HUES48 (cell line): ENCODE measurements around the gene TCHH.
"Not testable (repeated sequence)": the region's sequence is repeated elsewhere in the genome, so short reads cannot be mapped to it uniquely, and the experiment has no call there.

ENCODE experiments used
- H3K27ac ChIP-seq: one replicate; pipeline ENCODE4 v1.7.0; 2013; ENCODE audit warnings: low read depth, low read length, inconsistent platforms
- H3K27me3 ChIP-seq: 2 replicates; pipeline ENCODE4 v1.6.1; 2013; ENCODE audit warnings: mild to moderate bottlenecking, low read length; ENCODE audit not compliant: control insufficient read depth, insufficient read depth
- H3K36me3 ChIP-seq: 2 replicates; pipeline ENCODE4 v1.6.1; 2013; ENCODE audit warnings: low read length; ENCODE audit not compliant: control insufficient read depth, insufficient read depth
- H3K4me1 ChIP-seq: 2 replicates; pipeline ENCODE4 v1.6.1; 2013; ENCODE audit warnings: mild to moderate bottlenecking, low read length; ENCODE audit not compliant: control insufficient read depth, insufficient read depth
- H3K4me3 ChIP-seq: 2 replicates; pipeline ENCODE4 v1.5.1; 2013; ENCODE audit warnings: mild to moderate bottlenecking, low read depth, low read length
- H3K9ac ChIP-seq: 2 replicates; pipeline ENCODE4 v1.6.1; 2013; ENCODE audit warnings: mild to moderate bottlenecking, low read depth, low read length, moderate library complexity
- H3K9me3 ChIP-seq: 2 replicates; pipeline ENCODE4 v1.6.1; 2013; ENCODE audit warnings: low read length; ENCODE audit not compliant: control insufficient read depth, insufficient read depth

TCHH gene

GRCh38 chr1:152144674-152145183, 29.5 kb upstream of the TCHH start:
- not testable (repeated sequence) for H3K27me3 ChIP-seq, H3K36me3 ChIP-seq, H3K9ac ChIP-seq, H3K4me1 ChIP-seq, H3K4me3 ChIP-seq, H3K27ac ChIP-seq
- H3K9me3 ChIP-seq: peaks cover 33% of the 10 kb centered on the region

GRCh38 chr1:152143150-152143887, 28.1 kb upstream of the TCHH start:
- H3K4me3 ChIP-seq: no peak overlapping the region
- H3K27me3 ChIP-seq: no peaks in the 10 kb centered on the region
- no peaks in the 10 kb centered on the region for H3K4me1 ChIP-seq
- H3K9me3 ChIP-seq: peaks cover 21% of the 10 kb centered on the region
- H3K27ac ChIP-seq: no peak overlapping the region
- no peak overlapping the region for H3K9ac ChIP-seq
- no peaks in the 10 kb centered on the region for H3K36me3 ChIP-seq

GRCh38 chr1:152141971-152142584, 26.8 kb upstream of the TCHH start:
- H3K27ac ChIP-seq: no peak overlapping the region
- no peak overlapping the region for H3K9ac ChIP-seq
- H3K27me3 ChIP-seq: no peaks in the 10 kb centered on the region
- H3K4me3 ChIP-seq: no peak overlapping the region
- H3K9me3 ChIP-seq: peaks cover 11% of the 10 kb centered on the region
- H3K4me1 ChIP-seq: no peaks in the 10 kb centered on the region
- no peaks in the 10 kb centered on the region for H3K36me3 ChIP-seq

GRCh38 chr1:152137215-152137614, 22.0 kb upstream of the TCHH start:
- no peak overlapping the region for H3K9ac ChIP-seq
- no peak overlapping the region for H3K4me3 ChIP-seq
- H3K27ac ChIP-seq: no peak overlapping the region

GRCh38 chr1:152130186-152130585, 14.9 kb upstream of the TCHH start:
- Histone ChIP-seq H3K4me3 (no peak overlapping the region), H3K9ac (no peak overlapping the region), H3K36me3 (no peaks in the 10 kb centered on the region), H3K27ac (no peak overlapping the region), H3K27me3 (no peaks in the 10 kb centered on the region), H3K4me1 (no peaks in the 10 kb centered on the region), H3K9me3 (peaks cover 17% of the 10 kb centered on the region)

More at GRCh38 chr1:152137215-152137614, 22.0 kb upstream of the TCHH start:
- Histone ChIP-seq H3K4me1 (no peaks in the 10 kb centered on the region), H3K9me3 (peaks cover 7% of the 10 kb centered on the region), H3K36me3 (no peaks in the 10 kb centered on the region), H3K27me3 (no peaks in the 10 kb centered on the region)

GRCh38 chr1:152127673-152128072, 12.4 kb upstream of the TCHH start:
- Histone ChIP-seq H3K9ac (no peak overlapping the region), H3K9me3 (peaks cover 12% of the 10 kb centered on the region), H3K4me3 (no peak overlapping the region), H3K27ac (no peak overlapping the region), H3K4me1 (no peaks in the 10 kb centered on the region), H3K36me3 (no peaks in the 10 kb centered on the region), H3K27me3 (peaks cover 3% of the 10 kb centered on the region; the same call in 1 of the 2 replicates)

GRCh38 chr1:152125834-152126443, 10.7 kb upstream of the TCHH start:
- H3K9ac ChIP-seq: no peak overlapping the region

GRCh38 chr1:152118915-152119314, 3.7 kb upstream of the TCHH start:
- Histone ChIP-seq H3K27ac (no peak overlapping the region), H3K27me3 (peaks cover 32% of the 10 kb centered on the region)

More at GRCh38 chr1:152125834-152126443, 10.7 kb upstream of the TCHH start:
- no peaks in the 10 kb centered on the region for H3K4me1 ChIP-seq
- peaks cover 3% of the 10 kb centered on the region; the same call in 1 of the 2 replicates for H3K27me3 ChIP-seq
- no peaks in the 10 kb centered on the region for H3K36me3 ChIP-seq
- H3K27ac ChIP-seq: no peak overlapping the region
- no peak overlapping the region for H3K4me3 ChIP-seq
- H3K9me3 ChIP-seq: peaks cover 8% of the 10 kb centered on the region; the same call in 1 of the 2 replicates

GRCh38 chr1:152112885-152113432, 2.3 kb downstream of the TCHH start:
- Histone ChIP-seq H3K27ac (no peak overlapping the region), H3K4me3 (peak overlapping the region; percentile 48), H3K9ac (no peak overlapping the region), H3K9me3 (peaks cover 12% of the 10 kb centered on the region), H3K27me3 (peaks cover 91% of the 10 kb centered on the region), H3K4me1 (peaks cover 8% of the 10 kb centered on the region), H3K36me3 (no peaks in the 10 kb centered on the region)

More at GRCh38 chr1:152118915-152119314, 3.7 kb upstream of the TCHH start:
- H3K9ac ChIP-seq: no peak overlapping the region
- H3K36me3 ChIP-seq: no peaks in the 10 kb centered on the region
- no peak overlapping the region for H3K4me3 ChIP-seq
- H3K9me3 ChIP-seq: no peaks in the 10 kb centered on the region; the same call in 1 of the 2 replicates
- no peaks in the 10 kb centered on the region for H3K4me1 ChIP-seq

GRCh38 chr1:152112101-152112884, 3.0 kb downstream of the TCHH start:
- Histone ChIP-seq H3K4me3 (peak overlapping the region; percentile 48), H3K27me3 (peaks cover 98% of the 10 kb centered on the region), H3K36me3 (no peaks in the 10 kb centered on the region), H3K9me3 (peaks cover 12% of the 10 kb centered on the region), H3K4me1 (peaks cover 8% of the 10 kb centered on the region), H3K9ac (no peak overlapping the region), H3K27ac (no peak overlapping the region)
